GM18526 (cell line): ENCODE data around the gene DNAJB8.

Experiments used
- POLR2A ChIP-seq: IDR thresholded peaks from 3 replicates; pipeline ENCODE4 v1.6.1; 2011; ENCODE audit not compliant: insufficient read length; ENCODE audit errors: extremely low read depth

Gene DNAJB8

GRCh38 chr3:128497305-128498126 lies 30.8 kb upstream of the DNAJB8 start:
- no peak for TF ChIP-seq POLR2A

DNA sequence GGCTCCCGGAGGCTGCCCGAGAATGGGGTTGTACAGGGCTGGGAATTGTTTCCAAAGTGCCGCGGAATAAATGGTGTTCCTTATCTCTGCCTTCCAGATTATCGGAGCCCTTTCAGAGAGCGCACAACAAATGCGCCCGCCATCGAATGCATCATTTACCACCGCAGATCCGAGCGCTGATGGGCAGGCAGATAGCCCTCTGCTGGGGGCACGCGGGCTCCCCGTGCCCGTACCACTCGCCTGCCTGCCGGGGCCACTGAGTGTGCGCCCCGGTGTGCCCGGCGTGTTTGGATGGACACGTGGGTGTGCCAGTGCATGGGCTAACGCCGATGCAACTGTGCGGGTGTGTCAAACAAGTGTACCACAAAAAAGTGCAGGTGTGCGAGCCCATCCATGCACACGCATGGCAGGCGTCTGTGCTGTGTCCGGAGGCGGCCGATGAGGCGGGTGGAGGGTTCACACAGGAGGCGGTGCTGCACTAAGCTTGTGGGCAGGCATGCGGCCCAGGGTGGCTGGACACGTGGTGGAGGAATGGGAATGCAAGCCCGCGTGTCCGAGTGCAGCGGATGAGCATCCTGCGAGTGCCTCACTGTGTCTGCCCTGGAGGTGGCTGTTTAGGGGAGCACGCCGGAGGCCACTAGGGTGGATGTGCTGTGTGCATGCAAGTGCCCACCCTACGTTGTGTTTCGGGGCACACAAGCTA lies 30.1 kb upstream of the DNAJB8 start:
- no peak for TF ChIP-seq POLR2A

DNA sequence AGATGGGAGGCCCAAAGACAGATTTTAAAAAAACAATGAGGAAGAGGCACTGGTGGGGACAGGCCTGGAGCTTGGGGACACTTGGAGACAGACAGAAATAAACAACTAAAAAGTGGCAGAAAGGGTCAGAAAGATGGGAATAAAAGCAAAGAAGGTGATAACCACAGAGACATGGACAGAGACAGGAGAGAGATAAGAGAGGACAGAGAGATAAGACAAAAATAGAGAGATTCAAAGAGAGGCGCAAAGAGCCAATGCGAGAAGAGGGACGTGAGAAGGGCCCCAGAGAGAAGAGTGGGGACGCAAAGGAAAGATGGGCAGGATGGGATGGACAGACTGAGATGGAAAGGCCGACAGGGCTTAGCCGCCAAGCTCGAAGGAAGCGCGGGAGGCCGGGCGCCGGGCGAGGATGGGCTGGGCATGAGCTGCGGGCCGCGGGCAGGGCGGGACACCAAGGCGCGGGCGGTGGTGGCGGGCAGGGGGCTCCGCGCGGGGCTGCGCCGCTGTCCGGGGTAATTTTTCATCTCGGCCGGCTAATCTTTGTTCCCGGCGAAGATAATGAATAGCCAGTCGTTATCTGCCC lies 29.4 kb upstream of the DNAJB8 start:
- TF ChIP-seq POLR2A, result no peak

GRCh38 chr3:128495435-128495970 lies 28.8 kb upstream of the DNAJB8 start:
- no peak for TF ChIP-seq POLR2A

GRCh38 chr3:128494367-128494650 lies 27.6 kb upstream of the DNAJB8 start:
- TF ChIP-seq POLR2A, result no peak

- no peak for TF ChIP-seq POLR2A
Observed at GRCh38 chr3:128493570-128494366, 27.1 kb upstream of the DNAJB8 start.

GRCh38 chr3:128492671-128493569 lies 26.2 kb upstream of the DNAJB8 start, which contains the start of gene GATA2:
Gene GATA2 (minus strand): TSS chr3:128493201. CDS start chr3:128487031, 6,170 bp downstream.
- no peak for TF ChIP-seq POLR2A

DNA sequence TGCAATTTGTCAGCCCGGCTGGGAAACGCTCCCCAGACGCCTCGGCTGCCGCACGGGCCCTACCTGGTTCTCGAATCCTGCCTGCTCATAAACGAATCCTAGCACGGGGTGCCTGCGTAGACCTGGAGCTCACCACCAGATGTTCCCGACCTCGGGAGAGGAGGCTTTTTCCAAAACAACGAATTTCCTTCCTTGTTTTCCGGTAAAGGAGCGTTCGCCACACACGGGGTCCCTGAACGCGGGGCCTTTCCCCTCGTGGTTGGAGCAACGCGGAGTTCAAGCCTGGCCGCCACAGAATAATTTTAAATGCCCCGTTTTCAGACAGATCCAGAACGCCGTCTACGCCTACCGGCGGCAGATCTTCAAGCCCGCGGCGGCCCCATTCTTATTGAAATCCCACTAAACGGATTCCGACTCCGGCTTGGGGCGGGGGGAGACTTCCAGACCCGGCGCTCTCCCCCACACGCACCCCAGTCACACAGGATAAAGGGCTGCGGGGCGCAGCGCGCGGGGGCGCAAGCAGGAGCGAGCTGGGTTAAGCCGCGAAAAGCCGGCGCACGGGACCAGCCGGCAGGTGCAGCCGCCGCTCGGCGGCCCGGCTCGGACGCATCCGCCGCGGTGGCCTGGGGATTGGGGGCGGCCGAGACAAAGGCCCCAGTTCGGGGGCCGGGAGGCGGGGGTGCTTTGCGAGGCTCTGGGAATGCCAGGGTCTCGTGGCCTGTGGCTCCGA lies 25.4 kb upstream of the DNAJB8 start:
- TF ChIP-seq POLR2A, result no peak

DNA sequence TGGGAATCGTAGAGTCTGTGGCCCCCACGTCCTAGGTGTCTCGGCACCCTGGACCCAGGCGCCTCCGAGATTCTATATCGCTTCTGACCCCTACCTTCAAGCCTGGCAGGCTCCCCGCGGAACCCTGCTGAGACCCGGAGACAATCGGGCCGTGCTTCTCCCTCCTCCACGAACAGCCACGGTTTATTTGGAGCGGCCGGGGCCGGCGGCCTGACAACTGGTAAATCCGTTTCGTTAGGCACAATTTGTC lies 24.9 kb upstream of the DNAJB8 start:
- TF ChIP-seq POLR2A, result no peak

- no peak for TF ChIP-seq POLR2A
Observed at GRCh38 chr3:128490915-128491690, 24.4 kb upstream of the DNAJB8 start.

DNA sequence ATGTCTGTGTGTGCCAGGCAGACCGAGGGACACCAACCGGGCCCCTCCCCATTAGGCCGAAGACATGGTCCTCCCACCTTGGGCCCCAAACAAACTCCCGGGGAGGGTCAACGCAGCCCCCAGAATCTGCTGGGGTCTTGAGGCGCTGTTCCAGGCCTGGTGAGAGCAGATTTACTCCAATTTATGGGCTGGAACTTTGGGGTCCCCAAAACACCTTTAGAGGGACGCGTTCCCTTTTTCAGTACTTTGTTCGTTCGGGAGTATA lies 23.9 kb upstream of the DNAJB8 start:
- no peak for TF ChIP-seq POLR2A

DNA sequence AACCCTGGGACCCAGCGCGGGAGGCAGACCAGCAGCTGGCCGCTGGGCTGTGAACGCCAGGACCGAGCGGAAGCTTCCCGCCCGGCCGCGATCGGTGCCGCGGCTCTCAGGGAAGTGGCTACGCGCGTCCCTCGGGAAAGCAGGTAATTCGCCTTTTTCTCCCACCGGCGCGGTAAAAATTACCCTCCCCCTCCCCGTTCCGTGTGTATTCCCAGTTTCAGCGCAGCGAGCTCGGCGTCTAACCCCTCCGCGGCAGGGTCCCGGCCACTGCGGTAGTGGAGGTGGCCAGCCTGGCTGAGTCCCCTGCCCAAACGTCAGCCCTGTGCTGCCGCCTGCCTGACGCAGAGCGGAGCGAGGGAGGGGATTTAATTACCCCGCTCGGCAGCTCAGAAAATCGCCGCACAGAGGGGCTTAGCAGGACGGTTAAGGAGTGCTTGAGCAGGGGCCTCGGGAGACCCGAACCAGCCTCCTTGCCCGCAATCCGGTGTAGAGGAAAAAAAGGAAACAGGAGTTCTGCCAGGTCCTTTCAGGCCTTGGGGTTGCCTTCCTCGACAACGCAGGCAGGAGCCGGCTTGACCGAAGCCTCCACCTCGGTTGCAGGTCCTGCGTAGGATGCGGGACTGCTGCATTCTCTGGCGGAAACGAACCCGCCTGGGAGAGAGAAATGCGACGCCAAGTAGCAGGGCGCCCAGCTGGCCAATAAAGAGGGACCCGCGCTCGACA lies 23.4 kb upstream of the DNAJB8 start:
- no peak for TF ChIP-seq POLR2A

GRCh38 chr3:128489674-128489926 lies 22.9 kb upstream of the DNAJB8 start:
- TF ChIP-seq POLR2A, result no peak
